HTERT RPE-1 (cell line): ENCODE data around the gene TPBGL.

Source experiments
- in situ Hi-C: fragments of 300-500 bp; cut with MboI; formaldehyde crosslinking; loops from 4 replicates; pipeline ENCODE4 v1.14.3; 2020; ENCODE audit warnings: low sequenced_read_pairs

Gene TPBGL

GRCh38 chr11:75287579-75287978, 47.0 kb downstream of the TPBGL start:
- in situ Hi-C loops, result no loop called here

DNA sequence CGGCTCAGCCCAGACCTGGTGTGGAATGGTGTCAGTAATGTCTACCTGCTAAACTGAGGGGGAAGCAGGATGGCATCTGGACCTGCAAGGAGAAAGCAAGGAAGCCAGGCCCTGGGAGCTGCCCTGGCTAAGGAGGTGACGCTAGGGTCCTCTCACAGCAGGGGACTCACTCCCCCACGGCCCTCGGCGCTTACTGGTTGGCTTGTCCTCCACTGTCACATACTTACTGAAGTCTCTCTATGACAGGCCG, 48.9 kb downstream of the TPBGL start:
- in situ Hi-C loops, result no loop called here

GRCh38 chr11:75289919-75290318, 49.3 kb downstream of the TPBGL start:
- in situ Hi-C loops, result no loop called here

DNA sequence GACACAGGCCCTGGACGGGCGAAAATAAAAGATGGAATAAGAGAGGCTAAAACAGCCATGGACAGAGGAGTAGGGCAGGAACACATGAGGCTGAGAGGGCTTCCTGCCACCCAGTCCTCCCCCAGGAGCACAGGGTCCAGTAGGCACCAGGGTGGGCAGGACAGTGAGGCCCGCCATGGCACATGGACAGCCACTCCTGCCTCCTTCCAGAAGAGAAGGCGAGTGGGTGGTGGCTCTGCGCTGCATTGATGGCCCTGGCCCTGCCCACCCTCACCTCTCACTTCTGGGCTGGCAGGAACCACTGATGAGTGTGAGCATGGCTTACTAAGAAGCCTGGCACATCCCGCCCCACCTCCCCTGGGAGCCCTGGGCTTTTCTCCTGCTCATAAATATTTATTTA, 51.2 kb downstream of the TPBGL start:
- in situ Hi-C loops, result no loop called here

GRCh38 chr11:75292943-75293342, 52.4 kb downstream of the TPBGL start:
- in situ Hi-C loops, result no loop called here
